ENCODE measurements around the gene LINC01488. TPM values are rescaled to one million over a fixed set of nuclear protein-coding genes. Genes with fewer than 3 reads are reported as not detected.

LINC01488 gene
- total RNA-seq, 1 experiment from 2014 or later: not detected

DNA sequence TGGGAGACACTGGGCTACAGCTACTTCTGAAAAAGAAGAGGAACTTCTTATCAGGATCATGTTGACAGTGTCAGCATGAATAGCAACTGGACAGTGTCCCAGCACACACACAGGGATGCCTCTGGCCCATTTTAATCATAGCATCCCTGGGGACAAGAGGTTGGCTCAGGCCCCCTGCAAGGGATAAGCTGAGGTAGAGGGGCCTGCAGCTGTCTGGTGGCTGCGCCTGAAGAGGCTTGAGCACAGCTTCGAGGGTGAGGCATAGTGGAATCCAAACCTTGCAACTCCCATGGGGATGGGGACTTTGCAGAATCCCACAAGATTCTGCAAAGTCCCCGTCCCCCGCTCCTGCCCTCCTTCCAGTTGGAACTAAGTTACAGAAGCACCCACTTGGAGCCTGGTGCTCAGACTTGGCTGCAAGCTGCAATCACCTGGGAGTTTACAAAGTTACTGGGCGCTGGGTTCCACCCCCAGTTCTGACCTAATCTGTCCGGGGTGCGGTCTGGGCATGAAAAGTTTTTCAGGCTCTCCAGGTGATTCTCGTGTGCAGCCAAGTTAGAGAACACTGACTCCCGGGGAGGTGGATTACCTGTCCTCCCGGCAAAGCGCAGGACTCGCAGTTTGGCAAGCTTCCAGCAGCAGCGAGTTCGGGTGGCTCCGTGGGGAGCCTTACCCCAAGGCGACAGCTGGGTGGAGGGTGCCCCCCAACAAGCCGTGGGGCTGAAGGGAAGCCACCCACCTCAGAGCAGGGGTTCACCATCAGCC is 16.0 kb upstream of the LINC01488 start:
- no peak overlapping the region for H3K9ac ChIP-seq (ENCODE audit: low read length)
- H4K20me1 ChIP-seq (ENCODE audit: insufficient read depth): no peaks in the 10 kb centered on the region
- BruUV-seq (replicated peaks): no TSS peak
- CTCF ChIA-PET: no interaction called here
- intact Hi-C loops (cut with micrococcal nuclease): no loop called here
- no peak overlapping the region for H3K4me2 ChIP-seq (ENCODE audit: low read length)
- H2AFZ ChIP-seq (ENCODE audit: low read depth, low read length, poor library complexity, severe bottlenecking): no peak overlapping the region
- no peak overlapping the region for H3K27ac ChIP-seq (ENCODE audit: low read depth, low read length)
- ATAC-seq (no peak), DNase-seq (ENCODE audit: low read depth, low spot score) (no peak)
- H3K9me2 ChIP-seq (ENCODE audit: insufficient read depth): no peaks in the 10 kb centered on the region
- H3K4me3 ChIP-seq (replicated peaks in 1 of 2; ENCODE audit: low read depth in 1 of 2, low read length in 2 of 2): no peak overlapping the region
- no peaks in the 10 kb centered on the region for H3K36me3 ChIP-seq (ENCODE audit: control insufficient read depth in 1 of 2, insufficient read depth in 2 of 2, low read length in 2 of 2)
- RAD21 ChIA-PET (ENCODE audit: low non-redundant PET in 1 of 2, low total read pairs in 2 of 2, uncharacterized antibody in 2 of 2, unreplicated experiment in 2 of 2): no interaction called here
- H3K27me3 ChIP-seq (ENCODE audit: insufficient read depth, low read length): no peaks in the 10 kb centered on the region
- H3K79me2 ChIP-seq (ENCODE audit: insufficient read depth, low read length): no peaks in the 10 kb centered on the region
- TF ChIP-seq, protein P1, sequence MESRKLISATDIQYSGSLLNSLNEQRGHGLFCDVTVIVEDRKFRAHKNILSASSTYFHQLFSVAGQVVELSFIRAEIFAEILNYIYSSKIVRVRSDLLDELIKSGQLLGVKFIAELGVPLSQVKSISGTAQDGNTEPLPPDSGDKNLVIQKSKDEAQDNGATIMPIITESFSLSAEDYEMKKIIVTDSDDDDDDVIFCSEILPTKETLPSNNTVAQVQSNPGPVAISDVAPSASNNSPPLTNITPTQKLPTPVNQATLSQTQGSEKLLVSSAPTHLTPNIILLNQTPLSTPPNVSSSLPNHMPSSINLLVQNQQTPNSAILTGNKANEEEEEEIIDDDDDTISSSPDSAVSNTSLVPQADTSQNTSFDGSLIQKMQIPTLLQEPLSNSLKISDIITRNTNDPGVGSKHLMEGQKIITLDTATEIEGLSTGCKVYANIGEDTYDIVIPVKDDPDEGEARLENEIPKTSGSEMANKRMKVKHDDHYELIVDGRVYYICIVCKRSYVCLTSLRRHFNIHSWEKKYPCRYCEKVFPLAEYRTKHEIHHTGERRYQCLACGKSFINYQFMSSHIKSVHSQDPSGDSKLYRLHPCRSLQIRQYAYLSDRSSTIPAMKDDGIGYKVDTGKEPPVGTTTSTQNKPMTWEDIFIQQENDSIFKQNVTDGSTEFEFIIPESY (IDR thresholded peaks at IDR 0.05; ENCODE audit: extremely low read depth, insufficient replicate concordance, low read length): no peak
- TF ChIP-seq EZH2phosphoT487 (IDR thresholded peaks at IDR 0.05; ENCODE audit: borderline replicate concordance) (no peak), YY1 (IDR thresholded peaks at IDR 0.05; ENCODE audit: extremely low read depth, insufficient replicate concordance, low read depth, low read length) (no peak), SP1 (IDR thresholded peaks at IDR 0.05; ENCODE audit: low read depth) (no peak), FOSL1 (IDR thresholded peaks at IDR 0.05; ENCODE audit: low read depth) (no peak), POLR2AphosphoS5 (IDR thresholded peaks at IDR 0.05; ENCODE audit: low read depth, low read length) (no peak), CBX3 (IDR thresholded peaks at IDR 0.05; ENCODE audit: low read depth) (no peak)
- TF ChIP-seq, protein P2, sequence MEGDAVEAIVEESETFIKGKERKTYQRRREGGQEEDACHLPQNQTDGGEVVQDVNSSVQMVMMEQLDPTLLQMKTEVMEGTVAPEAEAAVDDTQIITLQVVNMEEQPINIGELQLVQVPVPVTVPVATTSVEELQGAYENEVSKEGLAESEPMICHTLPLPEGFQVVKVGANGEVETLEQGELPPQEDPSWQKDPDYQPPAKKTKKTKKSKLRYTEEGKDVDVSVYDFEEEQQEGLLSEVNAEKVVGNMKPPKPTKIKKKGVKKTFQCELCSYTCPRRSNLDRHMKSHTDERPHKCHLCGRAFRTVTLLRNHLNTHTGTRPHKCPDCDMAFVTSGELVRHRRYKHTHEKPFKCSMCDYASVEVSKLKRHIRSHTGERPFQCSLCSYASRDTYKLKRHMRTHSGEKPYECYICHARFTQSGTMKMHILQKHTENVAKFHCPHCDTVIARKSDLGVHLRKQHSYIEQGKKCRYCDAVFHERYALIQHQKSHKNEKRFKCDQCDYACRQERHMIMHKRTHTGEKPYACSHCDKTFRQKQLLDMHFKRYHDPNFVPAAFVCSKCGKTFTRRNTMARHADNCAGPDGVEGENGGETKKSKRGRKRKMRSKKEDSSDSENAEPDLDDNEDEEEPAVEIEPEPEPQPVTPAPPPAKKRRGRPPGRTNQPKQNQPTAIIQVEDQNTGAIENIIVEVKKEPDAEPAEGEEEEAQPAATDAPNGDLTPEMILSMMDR (IDR thresholded peaks at IDR 0.05 in 2 of 3, conservative IDR thresholded peaks at IDR 0.05 in 1 of 3; ENCODE audit: borderline replicate concordance in 1 of 3, insufficient read depth in 1 of 3, low read depth in 2 of 3, low read length in 2 of 3): no peak
- TF ChIP-seq, protein P3, sequence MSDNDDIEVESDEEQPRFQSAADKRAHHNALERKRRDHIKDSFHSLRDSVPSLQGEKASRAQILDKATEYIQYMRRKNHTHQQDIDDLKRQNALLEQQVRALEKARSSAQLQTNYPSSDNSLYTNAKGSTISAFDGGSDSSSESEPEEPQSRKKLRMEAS (IDR thresholded peaks at IDR 0.05): no peak
- TF ChIP-seq, protein P4, sequence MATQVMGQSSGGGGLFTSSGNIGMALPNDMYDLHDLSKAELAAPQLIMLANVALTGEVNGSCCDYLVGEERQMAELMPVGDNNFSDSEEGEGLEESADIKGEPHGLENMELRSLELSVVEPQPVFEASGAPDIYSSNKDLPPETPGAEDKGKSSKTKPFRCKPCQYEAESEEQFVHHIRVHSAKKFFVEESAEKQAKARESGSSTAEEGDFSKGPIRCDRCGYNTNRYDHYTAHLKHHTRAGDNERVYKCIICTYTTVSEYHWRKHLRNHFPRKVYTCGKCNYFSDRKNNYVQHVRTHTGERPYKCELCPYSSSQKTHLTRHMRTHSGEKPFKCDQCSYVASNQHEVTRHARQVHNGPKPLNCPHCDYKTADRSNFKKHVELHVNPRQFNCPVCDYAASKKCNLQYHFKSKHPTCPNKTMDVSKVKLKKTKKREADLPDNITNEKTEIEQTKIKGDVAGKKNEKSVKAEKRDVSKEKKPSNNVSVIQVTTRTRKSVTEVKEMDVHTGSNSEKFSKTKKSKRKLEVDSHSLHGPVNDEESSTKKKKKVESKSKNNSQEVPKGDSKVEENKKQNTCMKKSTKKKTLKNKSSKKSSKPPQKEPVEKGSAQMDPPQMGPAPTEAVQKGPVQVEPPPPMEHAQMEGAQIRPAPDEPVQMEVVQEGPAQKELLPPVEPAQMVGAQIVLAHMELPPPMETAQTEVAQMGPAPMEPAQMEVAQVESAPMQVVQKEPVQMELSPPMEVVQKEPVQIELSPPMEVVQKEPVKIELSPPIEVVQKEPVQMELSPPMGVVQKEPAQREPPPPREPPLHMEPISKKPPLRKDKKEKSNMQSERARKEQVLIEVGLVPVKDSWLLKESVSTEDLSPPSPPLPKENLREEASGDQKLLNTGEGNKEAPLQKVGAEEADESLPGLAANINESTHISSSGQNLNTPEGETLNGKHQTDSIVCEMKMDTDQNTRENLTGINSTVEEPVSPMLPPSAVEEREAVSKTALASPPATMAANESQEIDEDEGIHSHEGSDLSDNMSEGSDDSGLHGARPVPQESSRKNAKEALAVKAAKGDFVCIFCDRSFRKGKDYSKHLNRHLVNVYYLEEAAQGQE (IDR thresholded peaks at IDR 0.05; ENCODE audit: low read depth): no peak
- POLR2A ChIA-PET: no interaction called here
- H3K9me3 ChIP-seq (ENCODE audit: control insufficient read depth in 1 of 2, insufficient read depth in 1 of 2, low read depth in 1 of 2, low read length in 2 of 2): peaks cover 0 to 14% of the 10 kb centered on the region in 2 experiments; a peak in 2 of 4 replicates
- H3K4me1 ChIP-seq (ENCODE audit: control insufficient read depth in 1 of 2, insufficient read depth in 2 of 2, low read length in 2 of 2): peaks cover 0 to 5% of the 10 kb centered on the region in 2 experiments; a peak in 1 of 4 replicates
